8988T (cell line): ENCODE results near the gene KCNH2.

Source experiments
- DNase-seq: peaks from one replicate; pipeline ENCODE4 v3.0.0; 2011

Gene KCNH2

GRCh38 chr7:150994838-150995510 lies 16.9 kb upstream of the KCNH2 start:
- DNase-seq = no peak

- no peak for DNase-seq
Measured at GRCh38 chr7:150994141-150994837, 16.2 kb upstream of the KCNH2 start.

GRCh38 chr7:150993511-150993910 lies 15.4 kb upstream of the KCNH2 start:
- no peak for DNase-seq

GRCh38 chr7:150992833-150993302 lies 14.7 kb upstream of the KCNH2 start:
- peak; percentile 74 for DNase-seq

- no peak for DNase-seq
Measured at GRCh38 chr7:150992051-150992640, 14.0 kb upstream of the KCNH2 start.

GRCh38 chr7:150990416-150991186 lies 12.5 kb upstream of the KCNH2 start, which contains the start of gene NOS3:
TSS of gene NOS3 (plus strand) at chr7:150991017. CDS start at chr7:150993804, 2,787 bp downstream.
- no peak for DNase-seq

GRCh38 chr7:150989456-150989855 lies 11.3 kb upstream of the KCNH2 start:
- no peak for DNase-seq

GRCh38 chr7:150988230-150989226 lies 10.4 kb upstream of the KCNH2 start:
- DNase-seq = peak; percentile 74

GRCh38 chr7:150986556-150986955 lies 8.4 kb upstream of the KCNH2 start:
- DNase-seq = no peak

GRCh38 chr7:150986099-150986512 lies 8.0 kb upstream of the KCNH2 start:
- no peak for DNase-seq

- no peak for DNase-seq
Measured at GRCh38 chr7:150983893-150984368, 5.8 kb upstream of the KCNH2 start.

GRCh38 chr7:150982351-150982750 lies 4.2 kb upstream of the KCNH2 start:
- no peak for DNase-seq

- DNase-seq = no peak
Measured at GRCh38 chr7:150981644-150982043, 3.5 kb upstream of the KCNH2 start.

- no peak for DNase-seq
Measured at GRCh38 chr7:150980663-150981062, 2.5 kb upstream of the KCNH2 start.

GRCh38 chr7:150979713-150980390 lies 1.7 kb upstream of the KCNH2 start:
- no peak for DNase-seq

GRCh38 chr7:150977382-150978125 lies 567 bp downstream of the KCNH2 start:
- DNase-seq = no peak

- DNase-seq = no peak
Measured at GRCh38 chr7:150976529-150977381, 1.4 kb downstream of the KCNH2 start.

- DNase-seq = no peak
Measured at GRCh38 chr7:150975536-150976319, 2.4 kb downstream of the KCNH2 start.
